Activated gamma-delta T cell treated with Interleukin-2 at 50 U/mL for 16 hours (primary cell): ENCODE results near the gene PRODH.
"Not testable (repeated sequence)": the region's sequence is repeated elsewhere in the genome, so short reads cannot be mapped to it uniquely, and the experiment has no call there.

ENCODE experiments used
- DNase-seq: peaks from one replicate; pipeline ENCODE4 v3.0.0-alpha.2; 2020

PRODH gene

GRCh38 chr22:18896037-18896657 lies 39.9 kb downstream of the PRODH start:
- DNase-seq, result not testable (repeated sequence)

GRCh38 chr22:18893775-18894174 lies 42.3 kb downstream of the PRODH start:
- not testable (repeated sequence) for DNase-seq

- not testable (repeated sequence) for DNase-seq
These were observed 45.4 kb downstream of the PRODH start for GRCh38 chr22:18890510-18891192.

- no peak for DNase-seq
These were observed 48.0 kb downstream of the PRODH start for GRCh38 chr22:18888115-18888514.

GRCh38 chr22:18884465-18884864 lies 51.6 kb downstream of the PRODH start:
- DNase-seq, result not testable (repeated sequence)

- DNase-seq, result peak; percentile 86
These were observed 54.8 kb downstream of the PRODH start for GRCh38 chr22:18881260-18881659.
